Adrenal gland (tissue), 12 donors: ENCODE results near the gene CYP27B1. TPM values are rescaled to one million over a fixed set of nuclear protein-coding genes. Genes with fewer than 3 reads are reported as not detected.

Experiments
- DNase-seq, 7 donors: peaks; one replicate each; pipeline ENCODE4 v3.0.0-alpha.2; 2019 to 2020
- H3K27ac ChIP-seq, 5 donors: fragments of 200-600 bp; sonication (generic) in 4 of 5; 1 replicate in 3 of 5; 2 replicates in 2 of 5; pipeline versions ENCODE4 v1.5.1 to v1.8.0; 2016 to 2020; ENCODE audit warnings: mild to moderate bottlenecking in 1 of 5
- H3K27me3 ChIP-seq: fragments of 200-600 bp; 2 replicates; pipeline ENCODE4 v1.8.0; 2021
- H3K36me3 ChIP-seq, 2 donors: fragments of 200-600 bp; replicated peaks in 1 of 2; 1 replicate in 1 of 2; 2 replicates in 1 of 2; pipeline versions ENCODE4 v1.5.1 to v1.8.0; 2018 to 2022
- H3K4me1 ChIP-seq, 2 donors: fragments of 200-600 bp; replicated peaks in 1 of 2; 1 replicate in 1 of 2; 2 replicates in 1 of 2; pipeline versions ENCODE4 v1.5.1 to v1.8.0; 2018 to 2021
- H3K4me3 ChIP-seq, 4 donors: fragments of 200-600 bp; sonication (generic) in 3 of 4; one replicate each; pipeline ENCODE4 v1.5.1; 2016 to 2018
- H3K9me3 ChIP-seq, 3 donors: fragments of 200-600 bp; sonication (generic) in 1 of 3; replicated peaks in 1 of 3; 1 replicate in 2 of 3; 2 replicates in 1 of 3; pipeline versions ENCODE4 v1.5.1 to v1.8.0; 2016 to 2021
- CTCF ChIP-seq, 6 experiments: fragments of 450-650 bp in 4 of 6; fragments of 200-600 bp in 2 of 6; sonication (generic) in 1 of 6; IDR thresholded peaks; 1 replicate in 5 of 6; 2 replicates in 1 of 6; pipeline versions ENCODE4 v1.5.1 to v1.8.0; 2016 to 2021; ENCODE audit warnings: antibody characterized with exemption in 6 of 6, mild to moderate bottlenecking in 2 of 6, moderate library complexity in 1 of 6
- POLR2A ChIP-seq, 2 donors: fragments of 450-650 bp; IDR thresholded peaks; one replicate each; pipeline ENCODE4 v1.6.1; 2017; ENCODE audit warnings: antibody characterized with exemption in 2 of 2, mild to moderate bottlenecking in 2 of 2, moderate library complexity in 1 of 2
- WGBS, 4 donors: extraction: QIAGEN DNeasy Blood & Tissue Kit in 2 of 4; methylation state at CpG; one replicate each; pipeline versions ENCODE4 v1.1.5 to v1.1.7; 2013 to 2017; 5-methylcytosine and 5-hydroxymethylcytosine counted together
- intact Hi-C, 2 donors: fragments of 100-400 bp; cut with DNase I; formaldehyde crosslinking; loops; one replicate each; pipeline versions ENCODE4 v1.14.1 to v1.15.0; 2022 to 2023
- polyA plus RNA-seq, 3 donors: library from polyadenylated mRNA; stranded (reverse); fragments of 200-250 nt in 2 of 3; fragments of 350-450 nt in 1 of 3; fragmentation: Illumina TruSeq in 1 of 3; extraction: RNeasy Lipid Tissue Mini Kit (QIAGEN cat#74804) in 1 of 3; gene quantifications; one replicate each; pipeline ENCODE4 v1.2.3, GENCODE V29; 2013 to 2014
- total RNA-seq, 9 donors: library from RNA; depleted of rRNA in 4 of 9; stranded (reverse); fragments of >200 nt in 4 of 9; fragments of 120-200 nt in 1 of 9; fragmentation: NEBNext Ultra II Directional in 1 of 9; extraction: Animal tissue kit (Norgen Biotek cat#: 25700) in 1 of 9; gene quantifications; one replicate each; pipeline versions ENCODE4 v1.1.0 to v1.2.4, GENCODE V29; 2013 to 2023
- donor health status: healthy with polysubstance abuse.
- donor health status: Bipolar disorder and iron deficiency.
- donor health status: DM: yes; HTN: yes; CAD: no.
- donor health status: DM: no; HTN: no; CAD: no.
- donor health status: DM: no; HTN: no; CAD: no.
- donor health status: DM: yes; HTN: yes; CAD: no.

CYP27B1 gene
- total and polyA plus RNA-seq, 12 donors = 0.48 to 10.4 (median 3.1) TPM

DNA sequence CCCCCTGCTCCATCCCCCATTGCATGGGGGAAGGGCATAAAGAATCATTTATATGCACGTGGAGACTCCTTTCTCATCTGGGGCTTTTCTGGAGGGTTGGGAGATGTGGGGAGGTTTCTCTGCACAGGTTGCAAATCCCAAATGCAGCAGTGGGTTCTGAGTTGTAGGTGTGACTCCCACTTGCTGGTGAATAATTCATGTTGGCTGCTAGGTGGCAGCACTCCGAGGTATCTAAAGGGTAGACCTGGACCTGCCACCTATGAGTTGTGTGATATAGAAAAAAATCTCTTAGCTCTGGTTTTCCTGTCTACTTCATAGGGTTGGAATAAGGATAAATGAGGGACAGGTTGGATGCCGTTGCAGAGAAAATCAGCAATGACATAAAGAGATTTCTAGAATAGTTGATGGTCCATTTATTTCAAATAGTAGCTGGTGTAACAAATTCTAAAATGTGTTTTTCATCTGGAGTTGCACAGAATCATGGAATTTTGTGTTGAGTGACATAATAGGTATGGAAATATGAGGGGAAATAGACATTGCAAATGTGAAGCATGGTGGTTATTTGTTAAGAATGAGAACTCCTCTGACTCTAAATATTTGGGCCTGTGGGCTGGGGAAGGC is 7.4 kb downstream of the CYP27B1 start:
- intact Hi-C loops = no loop called here
- no peak overlapping the region for H3K27ac ChIP-seq
- H3K4me1 ChIP-seq = peaks cover 0 to 10% of the 10 kb centered on the region in 2 donors
- H3K9me3 ChIP-seq = no peaks in the 10 kb centered on the region
- H3K27me3 ChIP-seq = no peaks in the 10 kb centered on the region
- no peak for TF ChIP-seq POLR2A (IDR thresholded peaks at IDR 0.05)
- peak in 4 of 6 experiments; percentile 21 to 36 (median 29) for TF ChIP-seq CTCF (IDR thresholded peaks at IDR 0.05)
- peaks cover 0 to 21% of the 10 kb centered on the region in 2 donors for H3K36me3 ChIP-seq
- DNase-seq = peak in 1 of 7 donors; percentile 35
- 41 to 54% (median 49%) methylated on average over 2 to 3 of the region's 3 CpGs for WGBS, 4 donors
- H3K4me3 ChIP-seq = no peak overlapping the region

- H3K4me3 ChIP-seq = no peak overlapping the region
- H3K36me3 ChIP-seq = peaks cover 0 to 21% of the 10 kb centered on the region in 2 donors
- DNase-seq = no peak
- no peaks in the 10 kb centered on the region for H3K27me3 ChIP-seq
- intact Hi-C loops = no loop called here
- TF ChIP-seq POLR2A (IDR thresholded peaks at IDR 0.05) (no peak), CTCF (IDR thresholded peaks at IDR 0.05) (no peak)
- 95 to 98% (median 96%) methylated on average over 15 to 25 of the region's 25 CpGs for WGBS, 4 donors
- peaks cover 0 to 14% of the 10 kb centered on the region in 2 donors for H3K4me1 ChIP-seq
- no peak overlapping the region for H3K27ac ChIP-seq
- no peaks in the 10 kb centered on the region for H3K9me3 ChIP-seq
These were observed 8.1 kb downstream of the CYP27B1 start for GRCh38 chr12:57758552-57759359.

DNA sequence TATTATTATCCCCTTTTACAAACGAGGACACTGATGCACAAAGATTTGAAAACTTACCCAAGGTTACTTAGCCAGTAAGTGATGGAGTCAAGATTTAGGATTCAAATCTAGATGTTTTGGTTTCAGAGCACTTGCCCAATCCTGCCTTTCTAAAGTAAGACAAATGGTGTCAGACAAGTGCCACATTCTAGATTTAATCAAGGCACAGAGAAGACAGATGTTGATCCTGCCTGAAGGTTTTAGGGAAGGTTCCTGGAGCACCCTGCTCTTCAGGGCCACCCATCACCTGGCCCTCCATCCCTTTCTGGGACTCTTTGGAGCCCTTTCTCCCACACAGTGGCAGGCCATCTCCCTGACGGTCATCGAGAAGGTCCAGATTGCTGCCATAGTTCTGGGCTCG is 9.1 kb downstream of the CYP27B1 start:
- intact Hi-C loops = no loop called here
- Histone ChIP-seq H3K27ac (no peak overlapping the region), H3K4me3 (no peak overlapping the region)

More for the DNA sequence above, 9.1 kb downstream of the CYP27B1 start:
- Histone ChIP-seq H3K9me3 (no peaks in the 10 kb centered on the region), H3K36me3 (peaks cover 0 to 21% of the 10 kb centered on the region in 2 donors), H3K27me3 (no peaks in the 10 kb centered on the region), H3K4me1 (peaks cover 0 to 18% of the 10 kb centered on the region in 2 donors)
- WGBS, 4 donors = 91 to 94% (median 93%) methylated on average over 4 of the region's 4 CpGs
- TF ChIP-seq CTCF (IDR thresholded peaks at IDR 0.05) = no peak
- TF ChIP-seq POLR2A (IDR thresholded peaks at IDR 0.05) = no peak
- DNase-seq = no peak
